Measurements from ENCODE around the gene PPOX.
A peak's percentile ranks its signal among the peaks of the same experiment; 100 is the strongest.

Gene PPOX

GRCh38 chr1:161171191-161171590 is 5.0 kb downstream of the PPOX start:
- Histone ChIP-seq H3K4me3 (no peak overlapping the region), H3K27ac (no peak overlapping the region)
- TF ChIP-seq CTCF (IDR thresholded peaks at IDR 0.05) = no peak
- DNase-seq (ENCODE audit: low spot score) = no peak

- no peak for TF ChIP-seq CTCF (IDR thresholded peaks at IDR 0.05)
- DNase-seq (ENCODE audit: low spot score) = no peak
- H3K4me3 ChIP-seq = no peak overlapping the region
- no peak overlapping the region for H3K27ac ChIP-seq
These were observed 5.5 kb downstream of the PPOX start for GRCh38 chr1:161171696-161172095.

- TF ChIP-seq CTCF (IDR thresholded peaks at IDR 0.05) = no peak
- H3K4me3 ChIP-seq = no peak overlapping the region
- DNase-seq (ENCODE audit: low spot score) = no peak
- no peak overlapping the region for H3K27ac ChIP-seq
These were observed 6.1 kb downstream of the PPOX start for GRCh38 chr1:161172349-161172748.

- Histone ChIP-seq H3K27ac (peak overlapping the region in 1 of 2 donors; percentile 59), H3K4me3 (no peak overlapping the region)
- DNase-seq (ENCODE audit: low spot score) = no peak
- TF ChIP-seq CTCF (IDR thresholded peaks at IDR 0.05) = no peak
These were observed 6.7 kb downstream of the PPOX start for GRCh38 chr1:161172776-161173376.

- TF ChIP-seq CTCF (IDR thresholded peaks at IDR 0.05) = no peak
- Histone ChIP-seq H3K27ac (peak overlapping the region in 1 of 2 donors; percentile 59), H3K4me3 (no peak overlapping the region)
- no peak for DNase-seq (ENCODE audit: low spot score)
These were observed 7.5 kb downstream of the PPOX start for GRCh38 chr1:161173711-161174110.

GRCh38 chr1:161174911-161175310 is 8.7 kb downstream of the PPOX start:
- no peak overlapping the region for H3K4me3 ChIP-seq
- no peak for TF ChIP-seq CTCF (IDR thresholded peaks at IDR 0.05)
- no peak overlapping the region for H3K27ac ChIP-seq
- DNase-seq (ENCODE audit: low spot score) = no peak

GRCh38 chr1:161175771-161176453 is 9.7 kb downstream of the PPOX start:
- peak overlapping the region; percentile 88 to 89 for H3K27ac ChIP-seq
- no peak for DNase-seq (ENCODE audit: low spot score)
- H3K4me3 ChIP-seq = peak overlapping the region; percentile 77
- no peak for TF ChIP-seq CTCF (IDR thresholded peaks at IDR 0.05)

All from coronary artery (tissue), 2 donors.